ENCODE measurements around the gene LRFN3.

DNA sequence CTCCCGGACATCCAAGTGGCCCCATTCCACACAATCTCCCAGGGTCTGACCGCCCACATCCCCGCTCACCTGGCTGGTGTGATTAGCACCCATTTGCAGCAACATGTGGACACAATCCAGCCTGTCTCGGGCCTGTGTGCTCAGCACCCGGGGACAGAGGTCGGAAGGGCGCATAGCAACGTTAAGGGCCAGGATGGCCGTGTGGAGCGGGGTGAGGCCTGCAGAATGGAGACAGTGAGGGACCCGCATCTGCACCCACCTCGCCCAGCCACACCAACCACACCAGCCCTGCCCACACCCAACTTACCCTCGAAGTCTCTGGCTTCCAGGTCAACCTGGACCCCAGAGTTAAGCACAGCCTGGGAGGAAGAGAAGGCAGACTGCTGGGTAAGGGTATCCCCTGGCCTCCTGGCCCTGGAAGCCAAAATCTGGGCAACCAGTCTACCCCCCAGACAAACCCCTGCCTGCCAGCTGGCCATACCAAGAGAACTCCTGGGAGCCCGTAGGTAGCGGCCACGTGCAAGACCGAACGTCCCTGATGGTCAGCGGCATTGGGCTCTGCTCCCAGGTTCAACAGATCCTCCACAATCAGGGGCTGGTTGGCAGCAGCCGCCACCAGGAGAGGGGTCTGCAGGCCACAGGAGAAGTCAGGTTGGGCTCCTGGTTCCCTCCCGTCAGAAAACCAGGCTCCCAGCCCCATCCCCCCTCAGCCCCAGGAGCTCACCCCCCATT lies 40.1 kb upstream of the LRFN3 start:
- TF ChIP-seq CTCF (IDR thresholded peaks at IDR 0.05; ENCODE audit: low read depth, low read length): no peak
- TF ChIP-seq EZH2phosphoT487 (IDR thresholded peaks at IDR 0.05; ENCODE audit: low read depth): no peak
